Tibial artery (tissue), 4 donors: Measurements from ENCODE around the gene PTGR1.

Experiments
- DNase-seq, 2 donors: peaks; one replicate each; pipeline ENCODE4 v3.0.0-alpha.2; 2019
- H3K27ac ChIP-seq, 2 donors: fragments of 200-600 bp; sonication (generic) in 1 of 2; 1 replicate in 1 of 2; 2 replicates in 1 of 2; pipeline ENCODE4 v1.5.1; 2018 to 2019; ENCODE audit warnings: mild to moderate bottlenecking in 1 of 2
- H3K27me3 ChIP-seq, 2 donors: fragments of 200-600 bp; sonication (generic) in 1 of 2; one replicate each; pipeline versions ENCODE4 v1.5.1 to v1.6.0; 2016 to 2019
- H3K36me3 ChIP-seq, 3 donors: fragments of 200-600 bp; sonication (generic) in 2 of 3; one replicate each; pipeline ENCODE4 v1.5.1; 2016 to 2019; ENCODE audit warnings: mild to moderate bottlenecking in 2 of 3
- H3K4me1 ChIP-seq, 4 donors: fragments of 200-600 bp; sonication (generic) in 2 of 4; 1 replicate in 3 of 4; 2 replicates in 1 of 4; pipeline ENCODE4 v1.5.1; 2016 to 2019
- H3K4me3 ChIP-seq, 2 donors: fragments of 200-600 bp; sonication (generic) in 1 of 2; 1 replicate in 1 of 2; 2 replicates in 1 of 2; pipeline ENCODE4 v1.5.1; 2018 to 2019; ENCODE audit warnings: mild to moderate bottlenecking in 2 of 2
- H3K9me3 ChIP-seq, 3 donors: fragments of 200-600 bp; sonication (generic) in 1 of 3; one replicate each; pipeline ENCODE4 v1.5.1; 2016 to 2019
- intact Hi-C: fragments of 100-400 bp; cut with DNase I; formaldehyde crosslinking; loops from one replicate; pipeline ENCODE4 v1.15.0; 2023; ENCODE audit warnings: low total_unique reads
- TF ChIP-seq, protein P1 (sequence below), 2 experiments: fragments of 200-600 bp in 1 of 2; fragments of 450-650 bp in 1 of 2; IDR thresholded peaks; one replicate each; pipeline ENCODE4 v1.5.1; 2017 to 2019; ENCODE audit warnings: antibody characterized with exemption in 2 of 2, mild to moderate bottlenecking in 1 of 2, moderate library complexity in 1 of 2

The PTGR1 gene

DNA sequence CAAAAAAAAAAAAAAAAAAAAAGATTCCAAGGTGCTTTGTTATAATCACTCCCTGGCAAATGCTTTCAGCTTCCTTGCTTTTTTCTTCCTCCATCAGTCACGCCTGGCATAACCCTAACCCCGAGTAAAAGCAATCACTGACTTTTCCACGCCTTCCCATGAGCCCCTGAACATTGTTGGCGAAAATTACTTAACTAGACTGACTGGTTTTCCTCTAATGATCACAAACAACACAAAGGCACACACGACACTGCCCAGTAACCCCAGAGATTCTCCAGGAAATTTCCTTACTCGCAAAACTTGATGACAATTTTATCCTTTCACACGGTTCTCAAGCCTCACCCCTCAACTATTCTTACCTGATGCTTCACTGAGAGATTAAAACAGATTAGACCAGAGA, 11.4 kb upstream of the PTGR1 start:
- H3K9me3 ChIP-seq = no peaks in the 10 kb centered on the region
- H3K4me3 ChIP-seq = no peak overlapping the region
- H3K4me1 ChIP-seq = no peaks in the 10 kb centered on the region
- intact Hi-C loops = no loop called here
- H3K36me3 ChIP-seq = no peaks in the 10 kb centered on the region
- H3K27ac ChIP-seq = no peak overlapping the region
- no peak for DNase-seq
- peaks cover 0 to 26% of the 10 kb centered on the region in 2 donors for H3K27me3 ChIP-seq
- TF ChIP-seq, protein P1, sequence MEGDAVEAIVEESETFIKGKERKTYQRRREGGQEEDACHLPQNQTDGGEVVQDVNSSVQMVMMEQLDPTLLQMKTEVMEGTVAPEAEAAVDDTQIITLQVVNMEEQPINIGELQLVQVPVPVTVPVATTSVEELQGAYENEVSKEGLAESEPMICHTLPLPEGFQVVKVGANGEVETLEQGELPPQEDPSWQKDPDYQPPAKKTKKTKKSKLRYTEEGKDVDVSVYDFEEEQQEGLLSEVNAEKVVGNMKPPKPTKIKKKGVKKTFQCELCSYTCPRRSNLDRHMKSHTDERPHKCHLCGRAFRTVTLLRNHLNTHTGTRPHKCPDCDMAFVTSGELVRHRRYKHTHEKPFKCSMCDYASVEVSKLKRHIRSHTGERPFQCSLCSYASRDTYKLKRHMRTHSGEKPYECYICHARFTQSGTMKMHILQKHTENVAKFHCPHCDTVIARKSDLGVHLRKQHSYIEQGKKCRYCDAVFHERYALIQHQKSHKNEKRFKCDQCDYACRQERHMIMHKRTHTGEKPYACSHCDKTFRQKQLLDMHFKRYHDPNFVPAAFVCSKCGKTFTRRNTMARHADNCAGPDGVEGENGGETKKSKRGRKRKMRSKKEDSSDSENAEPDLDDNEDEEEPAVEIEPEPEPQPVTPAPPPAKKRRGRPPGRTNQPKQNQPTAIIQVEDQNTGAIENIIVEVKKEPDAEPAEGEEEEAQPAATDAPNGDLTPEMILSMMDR (IDR thresholded peaks at IDR 0.05) = no peak

DNA sequence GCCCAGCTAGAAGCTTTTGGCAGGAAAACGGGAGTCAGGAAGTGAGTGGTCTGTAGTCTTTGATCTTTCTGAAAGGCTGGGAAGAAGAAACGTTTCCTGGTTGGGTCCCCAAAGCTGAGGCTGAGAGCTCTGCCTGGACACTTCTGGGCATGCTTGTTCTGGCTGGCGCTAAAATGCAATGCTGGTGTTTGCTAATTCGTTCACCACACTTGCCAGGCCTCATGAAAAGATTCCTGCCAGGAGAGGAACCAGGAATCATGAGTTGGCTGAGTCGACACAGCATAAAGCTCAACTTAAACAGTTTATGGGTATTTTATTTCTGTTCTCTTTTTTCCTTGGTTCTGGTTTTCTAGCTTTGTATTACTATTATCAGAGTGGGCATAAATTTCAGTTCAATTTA, 10.7 kb upstream of the PTGR1 start:
- H3K4me1 ChIP-seq = no peaks in the 10 kb centered on the region
- TF ChIP-seq, protein P1 (IDR thresholded peaks at IDR 0.05) = no peak
- H3K4me3 ChIP-seq = no peak overlapping the region
- no peak overlapping the region for H3K27ac ChIP-seq
- H3K27me3 ChIP-seq = peaks cover 0 to 26% of the 10 kb centered on the region in 2 donors
- no peak for DNase-seq
- no peaks in the 10 kb centered on the region for H3K36me3 ChIP-seq
- H3K9me3 ChIP-seq = no peaks in the 10 kb centered on the region
- intact Hi-C loops = no loop called here

DNA sequence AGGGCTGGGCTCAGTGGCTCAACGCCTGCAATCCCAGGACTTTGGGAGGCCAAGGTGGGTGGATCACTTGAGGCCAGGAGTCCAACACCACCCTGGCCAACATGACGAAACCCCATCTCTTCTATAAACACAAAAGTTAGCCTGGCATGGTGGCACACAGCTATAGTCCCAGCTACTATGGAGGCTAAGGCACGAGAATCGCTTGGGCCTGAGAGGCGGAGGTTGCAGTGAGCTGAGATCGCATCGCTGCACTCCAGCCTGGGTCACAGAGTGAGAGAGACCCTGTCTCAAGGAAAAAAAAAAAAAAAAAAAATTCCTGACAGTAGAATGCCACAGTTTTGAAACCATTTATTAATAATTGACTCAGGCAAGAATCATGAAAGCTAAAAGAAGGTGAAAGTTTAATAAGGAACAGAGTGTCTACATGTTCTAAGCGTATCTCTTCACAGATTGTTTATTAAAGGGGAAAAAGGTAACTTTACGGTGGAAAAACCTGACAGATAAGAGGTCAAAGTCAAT, 5.7 kb upstream of the PTGR1 start:
- Histone ChIP-seq H3K36me3 (no peaks in the 10 kb centered on the region), H3K9me3 (no peaks in the 10 kb centered on the region), H3K27ac (no peak overlapping the region), H3K4me3 (no peak overlapping the region), H3K27me3 (peaks cover 0 to 12% of the 10 kb centered on the region in 2 donors), H3K4me1 (no peaks in the 10 kb centered on the region)
- intact Hi-C loops = loop anchor here (10.0 kb wide), 1 partner anchor 120 kb away; the partner anchor contains the start of gene ECPAS
- TF ChIP-seq, protein P1 (IDR thresholded peaks at IDR 0.05) = no peak
- DNase-seq = no peak

DNA sequence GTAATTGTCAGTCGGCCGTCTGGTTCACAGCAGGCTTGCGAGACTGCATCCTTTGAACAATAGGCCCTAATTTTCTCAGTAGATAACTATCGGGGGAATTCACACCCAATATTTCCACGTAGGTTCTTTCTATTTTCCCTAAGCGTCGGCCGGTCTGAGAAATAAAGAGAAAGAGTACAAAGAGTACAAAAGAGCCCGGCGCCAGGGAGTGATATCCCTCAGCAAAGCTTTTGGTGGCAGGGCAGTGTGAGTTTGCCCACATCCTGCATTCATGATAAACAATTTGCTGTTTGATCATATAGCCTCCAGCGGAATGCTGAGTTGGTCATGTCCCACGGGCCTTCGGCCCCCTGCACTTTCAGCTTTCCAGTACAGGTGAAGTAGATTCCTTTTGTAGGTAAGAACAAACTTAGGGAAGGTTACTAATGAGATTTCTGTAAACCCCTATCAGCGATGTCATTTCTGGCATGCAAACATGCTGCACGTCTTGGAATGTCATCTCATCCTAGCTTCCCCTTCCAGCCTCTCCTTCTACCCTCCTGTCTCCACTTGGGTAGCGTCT, 4.7 kb upstream of the PTGR1 start:
- Histone ChIP-seq H3K4me1 (peaks cover 0 to 3% (median 0%) of the 10 kb centered on the region in 4 donors), H3K27me3 (peaks cover 0 to 7% of the 10 kb centered on the region in 2 donors), H3K36me3 (no peaks in the 10 kb centered on the region), H3K9me3 (no peaks in the 10 kb centered on the region), H3K4me3 (no peak overlapping the region), H3K27ac (no peak overlapping the region)
- no peak for DNase-seq
- intact Hi-C loops = loop anchor here (10.0 kb wide), 1 partner anchor 119 kb away; the partner anchor contains the start of gene ECPAS
- TF ChIP-seq, protein P1 (IDR thresholded peaks at IDR 0.05) = no peak

DNA sequence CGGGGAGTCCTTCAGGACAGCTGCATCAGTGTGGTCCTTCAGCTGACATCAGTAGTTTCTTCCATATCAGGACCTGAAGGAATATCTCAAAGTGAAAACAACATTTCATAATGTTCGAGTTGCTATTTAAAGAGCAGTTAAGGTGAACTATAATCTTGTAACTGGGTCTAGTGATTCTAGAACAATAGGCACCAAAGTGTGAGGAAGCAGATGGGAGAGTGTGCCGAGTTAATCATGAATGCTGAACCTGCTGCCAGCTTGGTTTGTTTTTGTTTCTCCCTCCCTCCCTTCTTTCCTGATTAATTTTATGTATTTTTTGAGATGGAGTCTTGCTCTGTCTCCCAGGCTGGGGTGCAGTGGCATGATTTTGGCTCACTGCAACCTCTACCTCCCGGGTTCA, 3.6 kb upstream of the PTGR1 start:
- DNase-seq = no peak
- no peak overlapping the region for H3K4me3 ChIP-seq
- intact Hi-C loops = loop anchor here (10.0 kb wide), 1 partner anchor 118 kb away; the partner anchor contains the start of gene ECPAS
- H3K36me3 ChIP-seq = no peaks in the 10 kb centered on the region
- TF ChIP-seq, protein P1 (IDR thresholded peaks at IDR 0.05) = no peak
- H3K27ac ChIP-seq = no peak overlapping the region
- peaks cover 0 to under 1% of the 10 kb centered on the region in 2 donors for H3K27me3 ChIP-seq
- peaks cover 0 to 10% (median 2%) of the 10 kb centered on the region in 4 donors for H3K4me1 ChIP-seq
- H3K9me3 ChIP-seq = no peaks in the 10 kb centered on the region
